ENCODE measurements around the gene SPINT2. TPM values are rescaled to one million over a fixed set of nuclear protein-coding genes. Genes with fewer than 3 reads are reported as not detected.

SPINT2 gene
- total and polyA plus RNA-seq, 4 donors: 7.0 to 43.0 (median 10.7) TPM

- TF ChIP-seq HNF4A (conservative IDR thresholded peaks at IDR 0.05): no peak
- no peak for TF ChIP-seq HNF4G (IDR thresholded peaks at IDR 0.05)
- no peak for TF ChIP-seq MAX (IDR thresholded peaks at IDR 0.05)
- no peak for TF ChIP-seq EGR1 (IDR thresholded peaks at IDR 0.05; ENCODE audit: low read depth in 2 of 2)
- H3K36me3 ChIP-seq (ENCODE audit: control insufficient read depth in 4 of 4, insufficient read depth in 3 of 4, low read depth in 1 of 4, low read length in 3 of 4): no peaks in the 10 kb centered on the region
- peak overlapping the region; percentile 12 to 54 for H3K27ac ChIP-seq (ENCODE audit: low read depth in 1 of 2, low read length in 2 of 2)
- DNase-seq (ENCODE audit: low spot score): no peak
- no peak overlapping the region for H3K9ac ChIP-seq (ENCODE audit: low read depth in 1 of 2, low read length in 2 of 2)
- H3K27me3 ChIP-seq (ENCODE audit: control insufficient read depth in 4 of 4, insufficient read depth in 4 of 4, low read length in 3 of 4): no peaks in the 10 kb centered on the region
- 67% methylated on average over 2 of the region's 2 CpGs for WGBS
- H3K4me3 ChIP-seq (ENCODE audit: low read depth in 1 of 3, low read length in 3 of 3): no peak overlapping the region
- no peaks in the 10 kb centered on the region for H3K9me3 ChIP-seq (ENCODE audit: control insufficient read depth in 4 of 4, low read length in 3 of 4)
- peaks cover 0 to 11% (median 5%) of the 10 kb centered on the region in 4 donors for H3K4me1 ChIP-seq (ENCODE audit: control insufficient read depth in 4 of 4, insufficient read depth in 4 of 4, low read length in 3 of 4)
Measured at GRCh38 chr19:38278751-38279150, 14.4 kb downstream of the SPINT2 start.

GRCh38 chr19:38280030-38280921 is 15.9 kb downstream of the SPINT2 start:
- TF ChIP-seq TAF1 (conservative IDR thresholded peaks at IDR 0.05): no peak
- no peak for TF ChIP-seq REST (IDR thresholded peaks at IDR 0.05)
- peak; percentile 25 for TF ChIP-seq NR2F2 (IDR thresholded peaks at IDR 0.05)
- peak overlapping the region in 1 of 2 donors; percentile 23 for H3K27ac ChIP-seq (ENCODE audit: low read depth in 1 of 2, low read length in 2 of 2)
- no peaks in the 10 kb centered on the region for H3K27me3 ChIP-seq (ENCODE audit: control insufficient read depth in 4 of 4, insufficient read depth in 4 of 4, low read length in 3 of 4)
- H3K4me1 ChIP-seq (ENCODE audit: control insufficient read depth in 4 of 4, insufficient read depth in 4 of 4, low read length in 3 of 4): peaks cover 0 to 11% (median 3%) of the 10 kb centered on the region in 4 donors
- no peak overlapping the region for H3K9ac ChIP-seq (ENCODE audit: low read depth in 1 of 2, low read length in 2 of 2)
- H3K36me3 ChIP-seq (ENCODE audit: control insufficient read depth in 4 of 4, insufficient read depth in 3 of 4, low read depth in 1 of 4, low read length in 3 of 4): no peaks in the 10 kb centered on the region
- no peak overlapping the region for H3K4me3 ChIP-seq (ENCODE audit: low read depth in 1 of 3, low read length in 3 of 3)
- 83% methylated on average over 17 of the region's 17 CpGs for WGBS
- no peak for DNase-seq (ENCODE audit: low spot score)
- no peaks in the 10 kb centered on the region for H3K9me3 ChIP-seq (ENCODE audit: control insufficient read depth in 4 of 4, low read length in 3 of 4)

- no peak overlapping the region for H3K27ac ChIP-seq (ENCODE audit: low read depth in 1 of 2, low read length in 2 of 2)
- peaks cover 0 to 11% (median 3%) of the 10 kb centered on the region in 4 donors for H3K4me1 ChIP-seq (ENCODE audit: control insufficient read depth in 4 of 4, insufficient read depth in 4 of 4, low read length in 3 of 4)
- TF ChIP-seq HNF4G (IDR thresholded peaks at IDR 0.05): no peak
- TF ChIP-seq REST (IDR thresholded peaks at IDR 0.05): no peak
- no peak for TF ChIP-seq FOXA2 (IDR thresholded peaks at IDR 0.05)
- TF ChIP-seq HNF4A (conservative IDR thresholded peaks at IDR 0.05): no peak
- no peak for TF ChIP-seq ATF3 (IDR thresholded peaks at IDR 0.05)
- TF ChIP-seq YY1 (IDR thresholded peaks at IDR 0.05): no peak
- no peak for TF ChIP-seq RXRA (IDR thresholded peaks at IDR 0.05)
- no peak for TF ChIP-seq ZBTB33 (IDR thresholded peaks at IDR 0.05)
- no peak for TF ChIP-seq JUND (IDR thresholded peaks at IDR 0.05)
- TF ChIP-seq NR2F2 (IDR thresholded peaks at IDR 0.05): no peak
- TF ChIP-seq TAF1 (conservative IDR thresholded peaks at IDR 0.05): no peak
- no peak for TF ChIP-seq FOXA1 (IDR thresholded peaks at IDR 0.05)
- no peak for TF ChIP-seq GABPA (IDR thresholded peaks at IDR 0.05 in 1 of 2, conservative IDR thresholded peaks at IDR 0.05 in 1 of 2)
- TF ChIP-seq RAD21 (IDR thresholded peaks at IDR 0.05): no peak
Measured at GRCh38 chr19:38281811-38282566, 17.6 kb downstream of the SPINT2 start.

More at GRCh38 chr19:38281811-38282566, 17.6 kb downstream of the SPINT2 start:
- H3K27me3 ChIP-seq (ENCODE audit: control insufficient read depth in 4 of 4, insufficient read depth in 4 of 4, low read length in 3 of 4): no peaks in the 10 kb centered on the region
- DNase-seq (ENCODE audit: low spot score): no peak
- H3K36me3 ChIP-seq (ENCODE audit: control insufficient read depth in 4 of 4, insufficient read depth in 3 of 4, low read depth in 1 of 4, low read length in 3 of 4): no peaks in the 10 kb centered on the region
- H3K9me3 ChIP-seq (ENCODE audit: control insufficient read depth in 4 of 4, low read length in 3 of 4): no peaks in the 10 kb centered on the region
- H3K9ac ChIP-seq (ENCODE audit: low read depth in 1 of 2, low read length in 2 of 2): no peak overlapping the region
- no peak overlapping the region for H3K4me3 ChIP-seq (ENCODE audit: low read depth in 1 of 3, low read length in 3 of 3)
- 86% methylated on average over 7 of the region's 7 CpGs for WGBS
